ENCODE results near the gene RASSF8.
A peak's percentile ranks its signal among the peaks of the same experiment; 100 is the strongest.

Gene RASSF8

DNA sequence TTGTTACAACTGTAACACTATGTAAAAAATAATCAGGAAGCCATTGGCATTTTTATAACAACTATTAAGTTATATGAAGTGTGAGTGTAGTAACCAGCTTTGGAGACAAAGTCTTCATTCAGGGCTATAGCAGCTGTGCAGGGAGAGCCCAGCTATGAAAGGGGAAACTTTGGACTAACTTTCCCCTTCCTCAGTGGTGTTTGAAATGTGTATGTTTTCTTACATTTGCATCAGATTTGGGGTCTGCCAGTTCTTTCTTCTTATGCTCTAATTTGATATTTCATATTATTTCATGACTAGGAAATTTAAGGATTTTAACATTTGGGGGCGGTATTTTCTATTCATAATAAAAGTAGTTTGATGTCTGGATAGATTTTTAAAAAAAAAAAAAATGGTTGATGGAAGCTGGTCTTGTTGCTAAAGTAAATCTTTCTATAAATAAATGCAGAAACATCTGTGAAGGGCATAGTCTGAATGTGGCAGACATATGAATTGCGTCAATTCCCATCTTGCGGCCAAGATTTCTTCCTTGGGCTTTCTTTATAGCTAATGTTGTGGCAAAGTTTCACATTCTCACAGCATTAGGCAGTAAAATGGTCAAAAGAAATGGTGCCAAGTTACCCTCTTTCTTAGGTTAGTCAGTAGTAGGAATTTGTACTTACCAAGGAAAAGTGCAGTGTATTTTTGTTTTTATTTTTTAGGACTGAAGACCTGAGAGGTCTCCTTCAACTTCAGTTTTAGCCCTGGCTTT lies 35.6 kb downstream of the RASSF8 start:
- no peak for DNase-seq

DNA sequence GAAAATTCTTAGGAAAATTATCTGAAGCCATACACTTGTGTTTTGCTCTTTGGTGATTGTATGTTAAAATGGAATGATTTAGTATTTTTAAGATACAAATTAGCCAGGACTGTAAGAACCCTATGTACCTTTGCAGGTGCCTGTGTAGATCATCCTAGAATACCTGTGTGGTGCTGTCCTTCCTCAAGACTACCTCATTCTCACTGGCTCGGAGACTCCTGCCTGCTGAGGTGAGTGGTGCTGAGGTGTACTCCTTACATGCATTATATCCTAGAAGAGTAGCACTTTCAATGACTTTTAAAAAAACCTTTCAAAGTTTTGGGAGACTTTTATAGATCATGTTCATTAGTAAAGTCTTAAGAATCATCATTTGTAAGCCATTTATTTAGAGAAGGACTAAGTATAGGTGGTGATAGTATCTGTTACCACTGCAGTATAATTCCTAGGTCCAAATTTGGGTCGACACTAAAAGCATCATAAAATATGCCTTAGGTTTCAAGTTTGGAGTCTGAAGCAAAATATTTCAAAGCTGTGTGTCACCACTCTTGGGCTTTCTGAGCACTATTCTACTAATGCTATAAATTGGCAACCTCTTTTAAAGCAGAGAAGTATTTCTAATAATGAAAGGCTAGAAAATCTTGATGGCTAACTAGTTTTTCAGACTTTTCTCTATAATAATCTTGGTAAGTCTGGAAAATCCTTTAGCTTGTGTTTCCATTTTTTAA lies 36.6 kb downstream of the RASSF8 start:
- no peak for DNase-seq

DNA sequence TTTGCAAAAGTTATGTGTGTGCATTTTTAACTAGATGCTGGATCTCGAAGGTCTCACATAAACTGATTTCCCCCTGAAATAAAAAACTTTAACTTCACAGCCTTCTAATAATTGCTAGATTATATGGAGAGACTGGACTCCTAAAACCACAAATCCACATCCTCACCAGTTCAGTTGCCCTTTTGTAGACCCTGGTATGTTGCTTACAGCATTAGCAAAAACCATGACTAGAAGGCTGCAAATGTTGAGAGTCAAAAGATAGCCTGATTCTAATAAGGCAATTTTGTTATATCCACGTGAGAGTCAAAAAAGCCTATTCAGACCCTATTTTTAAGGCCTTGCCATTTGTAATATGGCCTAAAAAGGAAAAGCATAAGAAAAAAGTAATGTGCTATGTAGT lies 37.4 kb downstream of the RASSF8 start:
- no peak for DNase-seq

DNA sequence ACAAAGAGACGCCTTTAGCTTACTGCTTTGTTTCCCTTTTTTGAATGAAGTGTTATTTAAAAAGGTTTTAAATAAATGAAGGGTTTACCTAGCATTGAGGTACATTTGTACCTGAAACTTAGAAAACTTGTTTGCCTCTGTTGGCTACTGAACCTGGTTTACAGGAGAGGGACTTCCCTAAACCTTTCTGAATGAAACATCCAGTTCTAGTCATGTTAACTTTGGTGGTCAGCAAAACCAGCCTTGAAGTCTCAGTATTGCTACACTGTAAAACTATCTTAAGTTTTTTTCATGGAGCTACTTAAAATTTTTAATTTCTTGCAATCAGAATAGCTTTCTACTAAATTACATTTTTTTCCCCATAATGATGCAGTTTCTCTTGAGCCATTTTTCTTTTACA lies 38.2 kb downstream of the RASSF8 start:
- no peak for DNase-seq

DNA sequence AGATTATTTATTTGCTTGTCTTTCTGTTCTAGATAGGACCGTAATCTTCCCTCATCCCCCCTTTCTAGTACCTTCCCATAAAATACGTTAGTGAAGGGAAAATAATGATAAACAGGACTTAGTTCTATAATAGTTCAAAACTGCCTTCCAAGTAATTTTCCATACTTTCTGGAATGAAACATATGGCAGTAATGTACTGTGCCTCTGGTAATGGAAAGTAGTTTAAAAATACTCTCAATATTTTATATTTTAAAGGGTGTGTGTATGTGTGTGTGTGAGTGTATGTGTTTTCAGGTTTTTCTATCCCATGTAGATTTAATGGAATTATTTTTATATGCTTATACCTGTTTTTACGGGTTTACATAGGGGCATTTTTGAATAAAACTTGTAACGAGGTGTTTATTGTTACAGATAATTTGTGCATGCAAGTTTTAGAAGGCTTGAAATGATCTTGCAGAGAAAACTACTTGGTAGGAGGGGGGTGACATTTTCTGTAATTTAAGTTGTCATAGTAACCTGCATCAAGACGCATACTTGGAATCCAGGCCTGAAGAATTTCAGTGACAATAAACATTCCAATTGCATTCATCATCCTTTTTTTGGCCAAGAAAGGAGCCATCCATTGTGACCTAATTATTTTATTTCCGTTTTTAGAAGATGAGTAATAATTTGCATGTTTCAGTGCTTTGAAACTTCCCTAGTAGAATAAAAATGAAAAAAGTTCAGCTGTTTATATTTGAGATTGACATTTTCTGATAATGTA lies 38.9 kb downstream of the RASSF8 start:
- DNase-seq = peak; percentile 32

DNA sequence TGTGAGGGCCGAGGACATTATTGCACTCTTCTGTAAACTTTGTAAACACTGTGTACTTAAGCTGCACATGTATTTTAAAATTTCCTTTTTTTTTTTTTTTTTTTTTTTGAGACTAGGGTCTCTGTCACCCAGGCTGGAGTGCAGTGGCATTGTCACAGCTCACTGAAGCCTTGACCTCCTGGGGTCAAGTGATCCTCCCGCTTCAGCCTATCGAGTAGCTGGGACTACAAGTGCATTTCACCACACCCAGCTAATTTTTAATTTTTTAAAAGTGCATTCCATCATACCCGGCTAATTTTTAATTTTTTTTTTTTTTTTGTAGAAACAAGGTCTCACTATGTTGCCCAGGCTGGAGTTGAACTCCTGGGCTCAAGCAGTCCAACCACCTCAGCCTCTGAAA lies 42.4 kb downstream of the RASSF8 start:
- no peak for DNase-seq

DNA sequence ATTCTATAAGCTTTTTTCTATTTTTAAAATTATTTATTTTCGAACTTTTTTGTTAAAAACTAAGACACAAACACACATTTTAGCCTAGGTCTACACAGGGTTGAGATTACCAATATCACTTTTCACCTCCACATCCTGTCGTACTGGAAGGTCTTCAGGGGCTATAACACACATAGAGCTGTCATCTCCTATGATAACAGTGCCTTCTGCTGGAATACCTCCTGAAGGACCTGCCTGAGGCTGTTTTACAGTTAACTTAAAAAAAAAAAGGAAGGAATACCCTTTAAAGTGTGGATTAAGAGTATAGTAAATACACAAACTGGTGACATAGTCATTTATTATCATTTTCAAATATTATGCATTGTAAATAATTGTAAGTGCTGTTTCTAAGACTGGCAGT lies 43.0 kb downstream of the RASSF8 start:
- no peak for DNase-seq

DNA sequence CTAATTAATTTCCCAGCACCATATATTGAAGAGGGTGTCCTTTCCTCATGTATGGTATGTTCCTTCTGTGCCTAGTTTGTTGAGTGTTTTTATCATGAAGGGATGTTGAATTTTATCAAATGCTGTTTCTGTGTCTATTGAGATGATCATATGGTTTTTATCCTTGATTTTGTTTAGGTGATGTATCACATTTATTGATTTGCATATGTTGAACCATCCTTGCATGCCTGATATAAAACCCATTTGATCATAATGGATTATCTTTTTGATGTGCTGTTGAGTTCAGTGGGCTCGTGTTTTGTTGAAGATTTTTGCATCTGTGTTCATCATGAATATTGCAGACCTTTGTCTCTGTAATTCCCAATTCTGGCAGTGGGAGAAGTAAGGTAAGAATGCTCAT lies 44.6 kb downstream of the RASSF8 start:
- no peak for DNase-seq

DNA sequence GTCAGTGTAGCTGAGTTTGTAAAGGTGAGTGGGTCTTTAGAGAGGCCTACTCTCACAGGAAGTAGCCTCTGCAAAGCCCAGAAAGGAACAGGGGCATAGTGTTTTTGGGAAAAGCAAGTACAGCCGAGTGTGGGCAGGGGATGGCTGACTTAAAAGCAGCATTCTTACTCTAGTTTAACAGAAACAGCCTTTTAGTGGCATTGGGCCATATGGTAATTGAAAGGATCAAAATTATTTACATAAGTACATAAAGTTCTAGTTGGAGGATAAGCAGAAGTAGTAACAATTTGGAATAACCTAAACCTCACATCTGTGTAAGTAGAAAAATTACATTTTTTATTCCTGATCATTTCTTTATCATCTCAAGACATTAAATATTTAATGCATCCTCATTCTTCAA lies 49.1 kb downstream of the RASSF8 start:
- DNase-seq = no peak

DNA sequence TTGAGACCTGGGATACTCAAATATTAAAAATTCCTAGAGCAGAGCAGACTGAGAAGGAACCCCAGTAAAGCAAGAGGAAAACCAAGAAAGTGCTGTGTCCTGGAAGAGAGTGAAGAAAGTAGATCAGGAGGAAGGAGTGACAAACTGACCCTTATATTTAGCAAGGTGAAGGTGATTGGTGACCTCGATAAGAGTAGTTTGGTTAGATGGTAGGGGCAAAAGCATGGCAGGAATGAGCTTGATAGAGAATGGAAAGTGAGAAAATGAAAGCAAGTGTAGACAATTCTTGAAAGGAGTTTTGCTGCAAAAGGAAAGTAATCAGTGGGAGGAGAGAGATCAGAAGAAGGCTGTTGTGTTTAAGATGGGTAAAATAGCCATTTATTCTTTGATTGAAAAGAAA lies 51.1 kb downstream of the RASSF8 start:
- no peak for DNase-seq

DNA sequence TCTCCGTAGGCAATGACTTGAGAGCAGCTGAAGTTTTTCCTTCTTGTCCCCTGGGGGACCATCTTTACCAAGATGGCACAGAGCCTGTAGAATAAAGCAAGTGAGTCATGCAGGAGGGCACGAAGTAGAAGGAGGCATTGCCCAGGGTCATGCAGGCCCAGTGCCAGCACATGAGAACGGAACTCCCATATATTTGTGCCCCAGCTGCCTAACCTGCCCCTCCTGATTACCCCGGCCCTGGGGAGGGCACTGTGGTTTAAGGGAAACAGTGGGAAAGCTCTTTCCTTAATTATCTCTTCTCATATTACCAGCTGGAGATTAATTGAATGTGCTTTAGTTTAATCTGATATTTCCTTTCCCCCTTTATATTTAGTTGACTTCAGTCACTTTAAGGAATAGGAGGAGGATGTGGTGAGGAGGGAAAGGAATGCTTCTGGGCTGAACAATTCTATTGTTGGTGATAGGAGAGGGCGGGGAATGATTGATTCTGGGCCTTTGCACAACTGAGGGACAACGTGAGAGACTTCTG lies 51.9 kb downstream of the RASSF8 start:
- DNase-seq = no peak

DNA sequence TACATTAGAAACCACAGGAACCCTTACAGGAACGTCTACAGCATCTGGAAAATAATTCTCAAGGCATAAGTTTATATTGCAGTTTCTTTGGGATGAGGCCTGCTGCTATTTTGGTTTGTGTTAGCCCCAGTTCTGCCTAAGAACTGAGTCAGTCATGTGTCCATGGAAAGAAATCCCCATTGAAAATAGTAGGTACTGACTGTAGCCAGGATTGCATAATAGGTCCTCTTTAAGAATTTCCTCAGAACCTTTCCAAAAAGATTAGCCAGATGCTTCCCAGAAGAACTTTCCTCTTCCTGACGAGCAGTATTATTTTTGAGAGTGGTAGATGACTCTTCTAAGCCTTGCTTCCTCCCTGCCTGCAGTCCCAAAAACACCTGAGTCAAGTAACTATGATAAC lies 52.6 kb downstream of the RASSF8 start:
- no peak for DNase-seq

DNA sequence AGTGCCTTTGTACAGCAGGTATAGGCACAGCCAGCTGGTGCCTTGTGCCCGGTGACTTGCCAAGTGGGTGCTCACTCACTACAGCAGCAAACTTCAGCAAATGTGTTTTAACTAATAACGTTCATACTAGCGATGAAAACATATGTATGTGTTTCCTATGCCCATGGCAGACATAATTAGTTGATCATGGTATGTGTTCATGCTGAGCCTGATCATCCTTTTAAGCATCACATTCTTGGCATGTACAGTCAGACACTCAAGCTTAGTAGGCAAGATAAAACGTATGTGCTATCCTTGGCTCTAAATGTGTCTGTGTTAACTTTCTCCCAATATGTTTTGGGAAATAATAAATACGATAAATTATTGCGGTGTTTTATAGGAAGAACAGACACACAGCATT lies 55.6 kb downstream of the RASSF8 start:
- DNase-seq = no peak

DNA sequence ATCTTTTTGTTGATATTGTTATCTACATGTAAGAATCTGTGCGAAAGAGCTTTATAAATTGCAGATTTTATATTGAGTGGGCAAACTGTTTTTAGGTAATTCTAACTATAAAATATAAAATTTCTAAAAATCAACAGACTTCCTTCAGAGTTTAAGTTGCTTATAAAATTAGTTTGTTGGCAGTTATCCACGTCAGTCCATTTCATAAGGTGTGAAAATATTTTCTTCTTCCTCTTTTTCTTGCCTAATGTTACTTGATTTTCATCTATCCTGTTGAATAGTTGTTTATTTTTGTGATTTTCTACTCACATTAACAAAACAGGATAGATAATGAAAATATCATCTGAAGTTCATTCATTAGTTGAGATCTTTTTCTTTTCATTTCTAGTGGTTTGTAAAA lies 58.0 kb downstream of the RASSF8 start:
- DNase-seq = no peak

DNA sequence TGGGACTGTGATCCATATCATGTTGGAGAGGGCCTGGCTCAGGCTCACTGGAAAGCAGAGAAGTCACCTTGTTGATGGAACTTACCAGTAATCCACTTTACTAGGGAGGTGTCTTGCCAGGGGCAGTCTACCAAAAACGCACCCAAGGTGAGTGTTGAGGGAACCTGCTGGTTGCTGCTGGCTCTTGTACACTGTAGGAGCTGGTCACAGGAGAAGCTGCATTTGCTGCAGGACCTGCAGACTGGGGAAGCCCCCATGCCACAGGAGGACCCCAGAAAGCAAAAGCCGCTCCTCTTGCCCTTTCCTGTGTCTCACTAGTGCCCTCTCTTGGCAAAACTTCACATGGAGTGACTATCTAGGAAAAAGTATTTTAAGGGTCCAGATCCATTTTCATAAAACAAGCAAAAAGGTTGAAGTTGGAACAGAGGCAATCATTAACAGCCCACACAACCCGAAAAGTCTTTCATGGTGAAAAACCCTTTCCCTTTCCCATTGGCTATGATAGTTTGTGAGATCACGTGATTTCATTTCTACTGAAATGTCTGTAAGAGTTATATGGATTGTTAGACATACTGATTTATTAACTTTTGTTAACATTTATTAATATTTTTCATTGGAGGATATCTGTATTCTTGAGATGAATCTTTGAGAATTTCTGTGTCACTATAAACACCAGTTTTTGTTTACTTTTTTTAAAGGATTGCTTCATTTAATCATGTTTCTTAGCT lies 59.2 kb downstream of the RASSF8 start:
- DNase-seq = peak; percentile 47

DNA sequence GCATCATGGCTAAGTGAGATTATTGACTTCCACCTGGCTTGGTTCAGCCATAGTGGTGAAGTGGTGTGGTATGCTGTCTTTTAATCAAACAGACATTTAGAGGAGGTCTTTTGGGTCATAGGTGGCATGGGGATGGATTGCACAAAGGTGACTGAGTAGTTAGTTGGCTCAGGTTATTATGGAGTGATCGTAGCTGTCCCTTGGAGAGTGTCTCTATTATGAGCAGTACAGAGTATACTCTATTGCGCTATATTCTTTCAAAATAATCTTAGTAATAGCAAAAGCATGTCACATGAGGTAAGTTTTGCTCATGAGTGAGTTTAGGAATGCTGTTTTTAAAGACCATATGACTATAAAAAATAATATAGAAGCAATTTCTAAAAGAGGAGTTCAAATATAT lies 60.4 kb downstream of the RASSF8 start:
- no peak for DNase-seq

DNA sequence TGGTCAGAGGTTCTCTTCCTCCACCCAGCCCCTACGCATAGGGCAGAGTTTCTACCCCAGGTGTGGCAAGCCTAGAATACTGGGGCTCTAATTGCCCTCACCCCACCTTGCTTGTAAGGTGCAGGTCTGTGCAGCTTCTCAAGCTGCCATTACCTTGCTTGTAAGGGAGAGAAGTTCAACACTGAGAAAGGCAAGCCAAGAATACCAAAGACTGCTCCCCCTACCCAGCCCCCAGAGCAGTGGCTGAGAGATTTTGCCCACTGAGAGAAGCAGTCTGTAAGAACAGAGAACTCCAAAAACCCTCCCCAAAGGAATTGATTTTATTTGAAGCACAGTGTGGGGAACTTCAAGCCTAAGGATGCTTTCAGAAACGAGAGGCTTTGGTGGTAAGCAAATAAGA lies 63.1 kb downstream of the RASSF8 start:
- DNase-seq = no peak

DNA sequence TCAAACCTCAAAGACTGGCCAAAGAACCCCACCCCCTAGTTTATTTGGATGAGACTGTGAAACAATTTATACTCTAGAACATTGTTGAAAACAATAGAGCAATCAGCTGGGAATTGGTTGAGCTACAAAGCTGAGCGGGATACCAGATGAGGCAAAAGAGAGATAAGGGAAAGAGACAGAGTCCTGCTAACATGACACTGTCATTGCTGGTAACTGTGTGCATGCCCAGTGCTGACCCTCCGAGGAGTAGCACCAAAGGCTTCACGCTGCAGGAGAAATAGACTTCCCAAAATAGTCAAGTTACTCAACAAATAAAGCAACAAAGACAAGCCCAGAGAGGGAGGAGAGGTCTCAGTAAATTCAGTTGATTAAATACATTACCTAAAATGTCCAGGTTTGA lies 63.6 kb downstream of the RASSF8 start:
- no peak for DNase-seq

DNA sequence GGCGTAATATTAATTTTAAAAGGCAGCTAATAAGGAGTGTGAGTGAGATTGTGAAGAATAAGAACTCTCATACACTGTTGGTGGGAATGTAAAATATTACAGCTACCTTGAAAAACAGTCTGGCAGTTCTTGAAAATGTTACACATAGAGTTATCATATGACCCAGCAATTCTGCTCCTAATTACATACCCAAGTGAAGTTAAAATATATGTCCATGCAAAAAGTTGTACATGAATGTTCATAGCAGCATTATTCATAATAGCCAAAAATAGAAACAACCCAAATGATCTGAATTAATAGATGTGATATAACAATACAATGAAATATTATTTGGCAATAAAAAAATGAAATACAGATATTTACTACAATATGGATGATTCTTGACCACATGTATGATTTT lies 68.2 kb downstream of the RASSF8 start:
- no peak for DNase-seq

DNA sequence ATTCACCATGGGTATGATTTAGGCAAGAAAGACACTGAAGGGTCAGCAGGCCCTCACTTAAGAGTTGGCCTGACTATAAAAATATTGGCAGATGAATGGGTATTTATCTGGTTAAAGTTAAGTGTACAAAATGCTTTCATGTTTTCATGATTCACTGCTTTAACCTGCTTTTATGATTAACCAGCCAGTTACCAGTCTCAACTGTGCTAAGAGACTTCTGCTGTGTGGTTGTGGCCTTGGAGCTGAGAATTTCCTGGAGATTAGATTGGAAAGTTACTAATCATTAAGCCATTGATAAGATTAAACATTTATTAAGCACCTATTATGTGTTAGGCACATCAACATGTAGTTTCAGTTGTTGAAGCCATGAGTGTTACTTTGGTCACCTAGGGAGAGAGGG lies 68.9 kb downstream of the RASSF8 start:
- DNase-seq = no peak

DNA sequence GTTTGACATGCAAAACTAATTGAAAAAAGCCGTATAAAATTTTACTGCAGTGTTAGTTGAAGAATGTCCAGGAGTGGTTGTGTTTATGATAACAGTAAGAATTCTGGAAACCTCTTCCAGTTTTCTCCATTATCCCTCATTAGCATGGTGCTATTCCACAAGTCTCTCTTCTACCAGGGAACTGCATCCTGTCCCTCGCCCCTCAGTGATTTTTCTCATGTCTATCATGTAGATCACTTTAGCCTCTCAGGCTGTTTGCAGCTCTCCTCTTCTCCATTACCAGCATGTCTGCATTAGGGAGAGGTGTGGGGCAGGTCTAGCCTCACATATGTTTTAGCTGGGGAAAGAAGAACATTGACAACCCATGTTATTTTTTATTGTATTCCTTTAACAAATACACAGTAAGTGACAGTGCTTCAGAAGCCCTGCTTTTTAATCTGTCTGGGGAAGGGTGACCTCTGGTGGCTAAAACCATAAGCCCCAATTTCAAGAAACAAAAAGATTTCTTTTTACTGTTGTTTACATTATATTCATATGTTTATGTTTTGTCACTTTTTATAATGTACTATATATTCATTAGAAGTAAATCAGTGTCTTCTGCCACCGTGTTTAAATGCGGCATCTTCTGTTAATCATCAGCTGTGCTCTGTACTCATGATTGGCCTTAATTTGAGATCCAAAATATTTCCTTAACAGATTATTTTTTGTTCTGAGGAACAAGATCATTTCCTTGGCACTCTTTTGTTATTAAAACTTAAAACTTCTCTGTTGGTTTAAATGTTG lies 70.7 kb downstream of the RASSF8 start:
- DNase-seq = peak; percentile 64

DNA sequence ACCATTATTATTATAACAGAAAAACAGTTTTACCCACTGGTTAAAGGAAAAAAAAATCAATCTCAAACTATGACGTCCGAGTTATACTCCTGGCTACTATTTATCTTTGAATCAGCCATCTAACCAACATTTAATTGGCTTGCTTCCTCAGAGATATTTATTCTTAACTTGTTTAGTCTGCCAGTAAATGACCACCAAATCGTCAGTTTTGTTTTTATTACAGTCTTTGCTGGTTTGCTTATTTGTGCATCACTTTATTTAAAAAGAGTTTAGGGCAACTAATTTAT lies 71.2 kb downstream of the RASSF8 start:
- DNase-seq = no peak

DNA sequence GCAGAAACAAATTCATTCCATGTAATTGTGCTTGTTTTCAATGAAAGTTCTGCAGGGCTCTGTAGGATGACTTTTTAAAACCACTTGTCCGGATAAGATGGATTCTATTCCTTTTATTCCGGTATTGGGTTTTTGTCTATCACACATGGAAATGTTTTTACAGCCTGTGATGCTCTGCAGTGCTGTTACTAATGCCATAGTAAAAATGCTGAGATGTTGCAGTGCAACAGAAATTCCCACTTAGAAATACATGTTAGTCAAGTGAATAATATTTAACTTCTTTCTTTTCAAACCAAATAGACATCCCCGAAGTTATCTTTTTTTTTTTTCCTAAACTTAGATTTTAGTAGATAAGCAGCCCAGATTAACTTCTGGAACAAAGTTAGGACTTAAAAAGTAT lies 71.9 kb downstream of the RASSF8 start:
- DNase-seq = no peak

Measured in retina (tissue), 1 donor.